HUES64 (cell line): ENCODE data around the gene ATXN10.
"Not testable (repeated sequence)": the region's sequence is repeated elsewhere in the genome, so short reads cannot be mapped to it uniquely, and the experiment has no call there.

Experiments
- H3K27ac ChIP-seq: 2 replicates; pipeline ENCODE4 v1.7.0; 2013; ENCODE audit warnings: low read depth, low read length, inconsistent platforms
- H3K27me3 ChIP-seq: 2 replicates; pipeline ENCODE4 v1.6.1; 2013; ENCODE audit warnings: mild to moderate bottlenecking, low read length; ENCODE audit not compliant: insufficient read depth
- H3K36me3 ChIP-seq: 2 replicates; pipeline ENCODE4 v1.6.1; 2013; ENCODE audit warnings: mild to moderate bottlenecking, low read length; ENCODE audit not compliant: insufficient read depth
- H3K4me1 ChIP-seq: 2 replicates; pipeline ENCODE4 v1.6.1; 2013; ENCODE audit warnings: mild to moderate bottlenecking, low read length, moderate library complexity; ENCODE audit not compliant: insufficient read depth
- H3K4me3 ChIP-seq: 2 replicates; pipeline ENCODE4 v1.5.1; 2013; ENCODE audit warnings: mild to moderate bottlenecking, low read length, moderate library complexity
- H3K9ac ChIP-seq: 2 replicates; pipeline ENCODE4 v1.6.1; 2013; ENCODE audit warnings: mild to moderate bottlenecking, low read depth, low read length
- H3K9me3 ChIP-seq: 2 replicates; pipeline ENCODE4 v1.6.1; 2013; ENCODE audit warnings: low read depth, low read length; ENCODE audit not compliant: insufficient read depth
- WGBS: fragments of 150-250, 120-280 bp; methylation state at CpG from one replicate; pipeline ENCODE4 v1.1.7; 2013; ENCODE audit warnings: missing lambda C conversion rate; 5-methylcytosine and 5-hydroxymethylcytosine counted together

ATXN10 gene

DNA sequence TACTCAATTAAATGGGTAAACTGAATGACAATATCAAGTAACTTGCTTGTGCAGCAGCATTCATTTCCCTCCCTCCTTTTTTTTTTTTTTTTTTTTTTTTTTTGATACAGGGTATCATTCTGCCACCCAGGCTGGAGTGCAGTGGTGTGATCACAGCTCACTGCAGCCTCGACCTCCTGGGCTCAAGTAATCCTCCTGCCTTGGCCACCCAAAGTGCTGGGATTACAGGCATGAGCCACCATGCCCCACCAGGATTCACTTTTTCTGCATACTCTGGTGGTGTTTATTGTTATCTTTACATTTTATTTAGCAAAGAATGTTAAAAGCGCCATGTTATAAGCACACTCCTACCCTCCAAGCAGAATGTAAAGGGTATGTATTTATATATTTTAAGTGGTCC is 1.3 kb upstream of the ATXN10 start:
- H3K4me1 ChIP-seq: peaks cover 16% of the 10 kb centered on the region
- not testable (repeated sequence) for H3K27me3 ChIP-seq, H3K9ac ChIP-seq, H3K36me3 ChIP-seq, H3K27ac ChIP-seq, H3K9me3 ChIP-seq, H3K4me3 ChIP-seq
- 74% methylated on average over 1 of the region's 2 CpGs for WGBS

GRCh38 chr22:45670981-45671782 is 452 bp upstream of the ATXN10 start:
- peak overlapping the region; percentile 100 for H3K4me3 ChIP-seq
- no peaks in the 10 kb centered on the region for H3K9me3 ChIP-seq
- peaks cover 3% of the 10 kb centered on the region; the same call in 1 of the 2 replicates for H3K27me3 ChIP-seq
- peaks cover 16% of the 10 kb centered on the region for H3K4me1 ChIP-seq
- H3K36me3 ChIP-seq: peaks cover 8% of the 10 kb centered on the region
- peak overlapping the region; percentile 96; the same call in 1 of the 2 replicates for H3K9ac ChIP-seq
- H3K27ac ChIP-seq: no peak overlapping the region; the same call in 1 of the 2 replicates
- WGBS: 4% methylated on average over 32 of the region's 32 CpGs

- Histone ChIP-seq H3K4me1 (peaks cover 16% of the 10 kb centered on the region), H3K9ac (peak overlapping the region; percentile 96), H3K27me3 (no peaks in the 10 kb centered on the region), H3K36me3 (peaks cover 8% of the 10 kb centered on the region), H3K27ac (peak overlapping the region; percentile 92), H3K4me3 (peak overlapping the region; percentile 100), H3K9me3 (no peaks in the 10 kb centered on the region)
- WGBS: 18% methylated on average over 14 of the region's 14 CpGs
Measured at GRCh38 chr22:45672564-45673481, 1.2 kb downstream of the ATXN10 start.

DNA sequence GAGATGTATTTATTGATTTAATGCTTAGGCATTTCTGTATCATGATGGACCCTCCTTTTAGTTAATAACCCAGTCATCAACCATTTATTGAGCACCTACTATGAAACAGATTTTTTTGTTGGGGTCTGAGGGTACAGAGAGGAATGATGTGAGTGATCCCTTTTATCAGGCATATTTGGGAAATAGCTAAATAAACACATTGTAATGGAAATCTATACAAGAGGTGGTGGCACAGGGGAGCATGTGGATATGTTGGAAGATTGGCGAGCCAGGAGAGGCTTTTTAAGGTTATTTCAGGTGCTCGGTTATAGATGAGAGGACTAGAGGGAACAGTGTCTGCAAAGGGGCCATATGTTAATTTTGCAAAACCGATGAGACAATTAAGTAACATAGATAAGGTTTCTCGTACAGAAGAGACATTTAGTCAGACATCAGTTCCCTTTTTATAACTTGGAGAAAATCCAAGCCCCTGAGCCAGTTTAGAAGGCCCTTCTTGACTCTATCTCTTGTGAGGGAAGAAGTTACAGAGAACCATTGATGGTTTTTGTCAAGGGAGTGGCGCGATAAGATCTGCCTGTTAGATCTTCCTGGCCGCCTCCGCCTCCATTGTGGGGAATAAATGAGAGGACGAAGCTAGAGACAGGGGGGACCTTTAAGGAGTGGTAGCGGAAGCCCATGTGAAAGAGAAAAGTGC is 2.0 kb downstream of the ATXN10 start:
- no peak overlapping the region for H3K27ac ChIP-seq
- WGBS: 91% methylated on average over 10 of the region's 10 CpGs
- H3K4me3 ChIP-seq: peak overlapping the region; percentile 100
- no peaks in the 10 kb centered on the region for H3K27me3 ChIP-seq
- no peak overlapping the region for H3K9ac ChIP-seq
- peaks cover 8% of the 10 kb centered on the region for H3K36me3 ChIP-seq
- H3K4me1 ChIP-seq: peaks cover 16% of the 10 kb centered on the region
- no peaks in the 10 kb centered on the region for H3K9me3 ChIP-seq

- 91% methylated on average over 4 of the region's 4 CpGs for WGBS
- no peaks in the 10 kb centered on the region for H3K9me3 ChIP-seq
- H3K27me3 ChIP-seq: no peaks in the 10 kb centered on the region
- H3K27ac ChIP-seq: no peak overlapping the region
- H3K4me3 ChIP-seq: no peak overlapping the region
- H3K4me1 ChIP-seq: peaks cover 11% of the 10 kb centered on the region
- H3K9ac ChIP-seq: no peak overlapping the region
- peaks cover 8% of the 10 kb centered on the region for H3K36me3 ChIP-seq
Measured at GRCh38 chr22:45676024-45676423, 4.4 kb downstream of the ATXN10 start.

GRCh38 chr22:45677063-45677462 is 5.4 kb downstream of the ATXN10 start:
- no peak overlapping the region for H3K4me3 ChIP-seq
- peaks cover 10% of the 10 kb centered on the region for H3K4me1 ChIP-seq
- peaks cover 8% of the 10 kb centered on the region for H3K36me3 ChIP-seq
- H3K27ac ChIP-seq: no peak overlapping the region
- no peaks in the 10 kb centered on the region for H3K9me3 ChIP-seq
- no peaks in the 10 kb centered on the region for H3K27me3 ChIP-seq
- WGBS: 71% methylated on average over 1 of the region's 1 CpG
- H3K9ac ChIP-seq: no peak overlapping the region

GRCh38 chr22:45678961-45679912 is 7.6 kb downstream of the ATXN10 start:
- peaks cover 8% of the 10 kb centered on the region for H3K36me3 ChIP-seq
- H3K4me1 ChIP-seq: peaks cover 12% of the 10 kb centered on the region
- H3K27me3 ChIP-seq: no peaks in the 10 kb centered on the region
- no peak overlapping the region for H3K9ac ChIP-seq
- no peak overlapping the region for H3K4me3 ChIP-seq
- no peak overlapping the region for H3K27ac ChIP-seq
- WGBS: 95% methylated on average over 9 of the region's 9 CpGs
- H3K9me3 ChIP-seq: no peaks in the 10 kb centered on the region

DNA sequence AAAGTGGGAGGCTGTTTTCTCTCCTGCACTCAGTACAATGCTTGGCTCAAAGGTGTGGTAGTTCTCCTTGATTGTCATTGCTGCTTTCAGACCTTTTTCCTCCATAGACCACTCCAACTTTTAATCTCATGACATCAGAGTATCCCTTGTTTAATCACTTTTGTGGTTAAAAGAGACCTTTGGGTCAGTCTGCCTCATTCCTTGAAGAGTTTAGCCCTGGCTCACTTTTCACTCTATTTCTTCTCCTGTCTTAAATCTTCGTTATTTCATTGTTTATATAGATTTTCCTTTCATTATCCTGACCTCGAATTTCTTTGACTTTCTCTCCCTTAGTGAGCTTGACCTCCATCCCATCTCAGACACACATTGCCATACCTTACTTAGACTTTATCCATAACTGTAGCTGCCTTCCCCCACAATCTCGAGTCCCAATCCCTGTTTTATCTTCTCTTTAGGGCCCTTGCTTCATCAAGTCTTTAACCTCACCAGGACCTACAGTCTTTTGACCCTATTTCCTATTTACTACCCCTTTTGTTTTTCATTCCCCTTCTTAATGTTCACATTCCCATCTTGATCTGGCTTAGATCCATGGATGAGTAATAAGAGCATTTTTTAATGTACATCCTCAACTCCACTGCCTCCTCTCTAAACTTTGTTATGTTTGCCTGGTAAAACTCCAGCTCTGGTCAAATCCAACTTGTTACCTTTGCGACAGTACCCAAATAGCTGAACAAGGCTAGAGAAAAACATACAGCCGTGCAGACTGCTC is 9.5 kb downstream of the ATXN10 start:
- H3K27me3 ChIP-seq: no peaks in the 10 kb centered on the region
- no peaks in the 10 kb centered on the region for H3K9me3 ChIP-seq
- no peak overlapping the region for H3K9ac ChIP-seq
- no peak overlapping the region for H3K4me3 ChIP-seq
- peaks cover 19% of the 10 kb centered on the region for H3K4me1 ChIP-seq
- H3K36me3 ChIP-seq: no peaks in the 10 kb centered on the region
- 92% methylated on average over 5 of the region's 5 CpGs for WGBS
- H3K27ac ChIP-seq: no peak overlapping the region

DNA sequence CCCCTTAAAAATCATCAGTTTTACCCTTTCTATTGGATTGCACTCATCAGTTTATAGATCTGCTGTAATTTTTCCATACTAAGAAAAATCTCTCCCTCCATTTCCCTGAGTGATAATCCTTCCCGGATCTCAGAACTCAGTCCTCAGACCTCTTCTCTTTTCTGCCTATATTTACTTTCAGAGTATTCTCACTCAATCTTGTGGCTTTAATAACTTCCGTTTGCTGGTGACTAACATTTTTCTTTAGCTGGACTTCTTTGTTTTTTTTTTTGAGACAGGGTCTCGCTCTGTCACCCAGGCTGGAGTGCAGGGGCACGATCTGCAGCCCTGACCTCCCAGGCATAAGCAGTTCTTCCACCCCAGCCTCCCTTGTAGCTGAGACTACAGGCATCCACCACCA is 10.4 kb downstream of the ATXN10 start:
- Histone ChIP-seq H3K9ac (no peak overlapping the region), H3K4me3 (no peak overlapping the region), H3K4me1 (peaks cover 19% of the 10 kb centered on the region), H3K36me3 (no peaks in the 10 kb centered on the region), H3K27ac (no peak overlapping the region), H3K27me3 (no peaks in the 10 kb centered on the region), H3K9me3 (no peaks in the 10 kb centered on the region)
- 96% methylated on average over 4 of the region's 4 CpGs for WGBS

- H3K9me3 ChIP-seq, H3K9ac ChIP-seq, H3K36me3 ChIP-seq, H3K4me3 ChIP-seq, H3K27ac ChIP-seq, H3K27me3 ChIP-seq: not testable (repeated sequence)
- WGBS: 59% methylated on average over 5 of the region's 5 CpGs
- peaks cover 19% of the 10 kb centered on the region for H3K4me1 ChIP-seq
Measured at GRCh38 chr22:45682773-45683172, 11.1 kb downstream of the ATXN10 start.
